NCI-H128 (cell line): Measurements from ENCODE around the gene CMBL.
"Not testable (repeated sequence)": the region's sequence is repeated elsewhere in the genome, so short reads cannot be mapped to it uniquely, and the experiment has no call there.

Experiments used
- DNase-seq: peaks from one replicate; lab custom pipeline; 2025; ENCODE audit not compliant: unreplicated experiment; lab: John Stamatoyannopoulos, UW

CMBL gene

DNA sequence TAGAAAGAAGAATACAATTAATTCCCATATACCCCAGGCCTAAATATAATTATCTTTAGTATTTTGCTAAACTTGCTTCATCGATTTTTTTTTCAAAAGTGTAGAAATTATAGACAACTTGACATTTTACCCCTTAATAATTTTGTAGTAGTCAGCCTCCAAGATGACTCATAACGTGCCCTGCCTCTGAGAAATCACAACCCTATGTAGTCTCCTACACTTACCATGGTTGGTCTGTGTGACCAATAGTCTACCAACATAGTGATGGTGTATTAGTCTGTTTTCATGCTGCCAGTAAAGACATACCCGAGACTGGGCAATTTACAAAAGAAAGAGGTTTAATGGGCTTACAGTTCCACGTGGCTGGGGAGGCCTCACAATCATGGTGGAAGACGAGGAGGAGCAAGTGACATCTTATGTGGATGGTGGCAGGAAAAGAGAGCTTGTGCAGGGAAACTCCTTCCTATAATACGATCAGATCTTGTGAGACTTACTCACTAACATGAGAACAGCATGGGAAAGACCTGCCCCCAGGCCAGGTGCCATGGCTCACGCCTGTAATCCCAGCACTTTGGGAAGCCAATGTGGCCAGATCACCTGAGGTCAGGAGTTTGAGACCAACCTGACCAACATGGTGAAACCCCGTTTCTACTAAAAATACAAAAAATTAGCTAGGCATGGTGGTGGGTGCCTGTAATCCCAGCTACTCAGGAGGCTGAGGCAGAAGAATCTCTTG lies 3.3 kb upstream of the CMBL start:
- not testable (repeated sequence) for DNase-seq

DNA sequence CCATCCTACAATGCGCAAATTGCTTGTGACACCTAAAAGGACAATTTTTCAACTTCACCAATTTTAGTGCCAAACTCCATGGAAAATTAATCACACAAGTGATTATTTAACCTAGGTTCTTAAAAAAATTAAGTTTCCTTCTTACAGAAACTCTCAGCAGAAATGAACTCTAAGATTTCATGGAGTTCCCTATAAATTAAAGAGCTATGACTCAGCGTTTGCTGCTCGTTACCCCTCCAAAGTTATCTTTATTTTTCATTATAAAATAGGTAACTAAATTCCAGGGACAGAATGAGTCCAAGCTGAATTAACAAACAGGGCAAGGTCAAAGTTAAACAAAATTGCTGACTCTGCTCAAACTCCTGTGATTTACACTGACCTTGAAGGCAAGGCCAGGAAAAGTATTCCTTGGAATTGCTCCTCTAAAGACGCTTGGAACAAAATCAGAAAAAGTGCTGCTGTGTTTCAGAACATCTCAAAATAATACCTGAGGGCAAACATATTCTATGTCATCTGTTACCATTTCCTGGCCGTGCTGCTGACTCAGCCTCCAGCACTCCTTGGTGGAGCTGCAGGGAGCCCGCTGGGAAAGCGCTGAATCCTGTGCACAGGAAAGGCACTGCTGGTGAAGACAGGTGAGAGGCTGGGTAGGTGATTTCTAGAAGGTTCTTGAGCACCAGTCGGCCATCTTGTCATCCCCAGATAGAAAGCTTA lies 2.5 kb upstream of the CMBL start:
- DNase-seq = no peak

DNA sequence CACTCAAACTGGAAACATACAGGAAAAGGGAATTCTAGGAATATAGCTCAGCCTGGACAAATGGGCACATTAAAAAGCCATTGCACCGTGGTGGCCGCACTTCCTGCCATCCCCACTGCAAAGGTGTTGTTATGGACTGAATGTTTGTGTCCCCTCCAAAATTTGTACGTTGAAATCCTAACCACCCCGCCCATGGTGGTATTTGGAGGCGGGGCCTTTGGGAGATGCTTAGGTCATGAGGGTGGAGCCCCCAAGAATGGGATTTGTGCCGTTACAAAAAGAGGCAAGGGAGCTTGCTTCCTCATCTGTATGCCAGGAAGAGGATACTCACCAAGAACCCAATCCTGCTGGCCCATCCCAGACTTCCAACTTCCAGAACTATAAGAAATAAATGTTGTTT lies 1.1 kb upstream of the CMBL start:
- DNase-seq = no peak

DNA sequence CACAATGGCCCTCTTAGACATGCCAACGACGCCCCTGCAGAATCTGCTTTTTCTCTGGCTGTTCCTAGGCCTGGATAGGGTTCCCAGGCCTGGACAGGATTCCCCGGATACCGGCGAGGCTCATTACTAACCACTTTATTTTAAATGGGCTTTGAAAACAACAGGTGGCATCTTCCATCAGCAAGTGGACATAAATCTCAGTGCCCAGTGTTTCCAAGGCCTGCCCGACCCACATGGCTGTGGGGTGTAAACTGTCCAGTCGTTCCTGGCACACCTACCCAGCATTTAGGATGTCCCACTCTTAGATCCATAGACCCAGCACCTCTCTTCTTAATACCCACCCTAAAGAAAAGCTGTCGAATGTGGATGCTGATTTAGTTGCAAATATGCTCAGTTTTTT lies 896 bp downstream of the CMBL start:
- no peak for DNase-seq

DNA sequence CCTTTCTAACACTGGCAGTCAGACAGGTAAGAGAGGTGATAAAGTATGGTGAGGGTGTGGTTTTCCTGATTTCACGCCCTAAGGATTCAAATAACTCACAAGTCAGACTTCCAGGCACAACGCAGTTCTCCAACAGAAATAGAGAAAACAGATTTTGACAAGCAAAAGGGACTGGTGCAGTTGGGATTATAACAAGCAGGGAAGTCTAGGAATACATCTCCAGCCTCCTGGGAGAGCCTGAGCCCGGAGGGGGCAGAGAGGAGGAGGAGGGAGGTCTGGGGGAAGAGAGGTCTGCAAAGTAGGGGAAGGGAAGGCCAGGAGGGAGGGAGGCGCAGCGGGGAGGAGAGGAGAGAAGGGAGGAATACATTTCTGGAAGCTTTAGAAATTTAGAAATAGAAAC lies 1.6 kb downstream of the CMBL start:
- DNase-seq = no peak

DNA sequence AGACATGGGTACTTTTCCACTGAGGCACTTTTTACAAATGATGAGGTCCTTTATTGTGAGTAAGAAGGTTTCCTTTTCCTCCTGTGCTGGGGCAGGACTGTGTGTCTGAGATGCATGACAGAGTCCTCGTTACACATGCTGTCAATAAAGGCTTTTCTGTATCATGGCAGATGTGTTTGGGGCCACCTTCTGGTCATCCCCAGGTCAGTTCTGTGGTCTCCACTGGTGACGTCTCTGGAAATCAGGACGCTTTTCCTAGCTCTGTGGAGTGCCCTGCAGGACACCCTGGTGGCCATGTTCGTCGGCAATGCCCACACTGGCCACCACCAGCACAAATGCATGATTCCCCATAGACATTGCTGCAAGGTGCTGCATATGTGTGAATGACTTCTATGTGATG lies 2.8 kb downstream of the CMBL start:
- no peak for DNase-seq

DNA sequence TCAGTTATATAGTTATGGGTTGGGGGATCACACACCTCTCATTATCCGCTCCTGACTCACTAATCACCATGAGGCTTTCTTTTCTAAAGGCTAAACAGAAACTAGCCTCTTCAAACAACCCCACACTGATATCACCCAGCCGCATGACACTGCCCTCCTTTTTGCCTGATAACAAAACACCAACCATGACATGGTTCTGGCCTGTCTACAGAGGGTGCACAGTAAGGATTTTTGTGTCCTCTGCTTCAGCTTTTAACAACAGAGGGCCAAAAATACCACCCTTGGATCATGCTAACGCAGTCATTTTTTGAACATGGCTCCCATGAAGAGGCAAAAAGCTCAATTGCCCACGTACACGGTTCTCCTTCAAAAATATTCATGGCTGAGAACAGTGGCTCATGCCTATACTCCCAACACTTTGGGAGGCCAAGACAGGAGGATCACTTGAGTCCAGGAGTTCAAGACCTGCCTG lies 4.0 kb downstream of the CMBL start:
- DNase-seq = no peak

DNA sequence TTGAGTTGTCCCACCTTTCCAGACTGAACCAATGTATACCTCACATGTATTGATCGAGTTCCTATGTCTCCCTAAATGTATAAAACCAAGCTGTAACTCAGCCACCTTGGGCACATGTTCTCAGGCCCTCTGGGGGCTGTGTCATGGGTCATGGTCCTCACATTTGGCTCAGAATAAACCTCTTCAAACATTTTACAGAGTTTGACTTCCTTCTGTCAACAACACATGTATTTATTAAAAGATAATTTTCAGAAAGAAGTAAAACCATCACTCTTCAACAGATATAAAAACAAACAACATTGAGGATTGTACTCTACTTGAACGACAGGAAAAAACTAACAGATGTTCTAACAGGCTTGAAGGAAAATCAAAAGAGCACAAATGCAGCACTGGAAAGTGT lies 4.5 kb downstream of the CMBL start:
- DNase-seq = no peak

DNA sequence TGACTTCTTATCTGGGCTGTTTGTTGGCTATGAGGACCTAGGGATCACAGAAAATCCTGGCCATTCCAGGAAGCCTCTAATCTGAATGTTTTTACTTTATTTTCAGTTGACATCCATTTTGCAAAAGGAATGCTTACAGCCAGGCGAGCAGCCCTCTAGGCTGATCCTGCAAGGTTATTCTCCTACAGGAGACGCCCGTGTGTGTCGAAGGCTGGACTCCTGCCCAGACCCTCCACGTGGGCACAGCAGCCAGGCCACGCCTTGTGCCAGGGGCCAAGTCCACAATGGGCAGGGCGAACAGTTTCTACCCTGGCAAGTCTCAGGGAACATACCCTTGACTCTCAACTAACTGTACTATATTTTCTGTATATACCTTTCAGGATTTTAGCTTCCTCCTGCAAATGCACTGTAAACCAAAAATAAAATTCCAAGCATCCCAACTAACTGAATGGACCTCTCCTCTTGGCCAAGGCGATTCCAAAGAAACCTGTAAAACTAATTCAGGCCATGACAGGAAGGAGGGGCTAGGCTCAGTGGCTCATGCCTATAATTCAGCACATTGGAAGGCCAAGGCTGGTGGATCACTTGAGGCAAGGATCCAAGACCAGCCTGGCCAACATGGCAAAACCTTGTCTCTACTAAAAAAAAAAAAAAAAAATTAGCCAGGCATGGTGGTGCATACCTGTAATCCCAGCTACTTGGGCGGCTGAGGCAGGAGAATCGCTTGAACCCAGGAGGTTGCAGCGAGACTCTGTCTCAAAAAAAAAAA lies 5.7 kb downstream of the CMBL start:
- no peak for DNase-seq

DNA sequence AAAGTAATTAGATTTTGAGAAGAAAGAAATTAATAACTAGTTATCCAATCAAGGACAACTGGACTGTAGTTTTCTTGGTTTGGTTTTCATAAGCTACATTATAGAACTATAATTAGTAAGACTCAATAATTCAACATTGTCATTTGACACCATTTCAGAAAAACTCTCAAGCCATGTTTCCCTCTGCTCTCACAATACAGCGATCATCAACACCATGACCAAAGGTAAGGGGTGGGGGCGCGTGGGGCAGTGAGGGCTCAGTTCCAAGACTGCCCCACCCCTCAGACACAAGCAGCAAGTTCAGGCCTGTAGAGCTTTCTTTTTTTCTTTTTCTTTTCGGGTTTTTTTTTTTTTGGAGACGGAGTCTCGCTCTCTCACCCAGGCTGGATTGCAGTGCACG lies 6.4 kb downstream of the CMBL start:
- DNase-seq = no peak

DNA sequence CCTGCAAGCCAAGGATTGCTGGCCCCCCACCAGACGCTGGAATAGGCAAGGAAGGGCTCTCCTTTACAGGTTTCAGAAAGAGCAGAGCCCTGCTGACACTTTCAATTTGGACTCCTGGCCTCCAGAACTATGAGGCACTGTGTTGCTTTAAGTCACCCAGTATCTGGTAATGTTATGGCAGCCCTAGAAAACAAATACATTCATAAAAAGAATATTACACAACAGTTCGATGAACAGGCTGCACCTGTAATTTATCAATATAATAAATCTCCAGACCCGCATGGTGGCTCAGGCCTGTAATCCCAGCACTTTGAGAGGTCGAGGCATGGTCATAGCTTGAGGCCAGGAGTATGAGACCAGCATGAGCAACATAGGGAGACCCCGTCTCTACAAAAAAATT lies 7.5 kb downstream of the CMBL start:
- DNase-seq = no peak

DNA sequence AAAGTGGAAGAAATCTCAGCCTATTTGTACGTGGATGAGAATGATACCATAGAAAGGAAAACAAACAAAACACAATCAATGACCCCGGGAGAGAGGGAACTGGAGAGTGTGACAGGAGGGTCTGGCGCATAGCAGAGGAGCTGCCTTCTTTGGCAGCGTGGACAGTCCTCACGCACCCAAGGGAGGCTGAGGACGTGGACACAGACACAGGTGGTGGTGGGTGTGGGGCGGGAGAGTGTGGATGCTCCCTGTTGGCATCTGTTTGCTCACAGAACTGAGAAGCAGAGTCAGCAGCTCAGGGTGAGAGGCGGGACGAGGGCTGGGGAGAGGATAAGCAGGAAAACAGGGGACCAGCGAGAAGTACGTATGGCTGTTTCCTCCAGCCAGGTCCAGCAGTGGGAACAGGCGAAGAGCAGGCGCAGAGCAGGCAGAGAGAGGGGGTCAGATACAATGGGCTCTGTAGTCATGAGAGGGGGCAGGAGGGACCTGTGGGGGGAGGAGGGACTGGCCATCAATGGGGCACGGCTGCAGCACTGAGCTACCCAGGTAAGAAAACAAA lies 10.0 kb downstream of the CMBL start:
- no peak for DNase-seq

DNA sequence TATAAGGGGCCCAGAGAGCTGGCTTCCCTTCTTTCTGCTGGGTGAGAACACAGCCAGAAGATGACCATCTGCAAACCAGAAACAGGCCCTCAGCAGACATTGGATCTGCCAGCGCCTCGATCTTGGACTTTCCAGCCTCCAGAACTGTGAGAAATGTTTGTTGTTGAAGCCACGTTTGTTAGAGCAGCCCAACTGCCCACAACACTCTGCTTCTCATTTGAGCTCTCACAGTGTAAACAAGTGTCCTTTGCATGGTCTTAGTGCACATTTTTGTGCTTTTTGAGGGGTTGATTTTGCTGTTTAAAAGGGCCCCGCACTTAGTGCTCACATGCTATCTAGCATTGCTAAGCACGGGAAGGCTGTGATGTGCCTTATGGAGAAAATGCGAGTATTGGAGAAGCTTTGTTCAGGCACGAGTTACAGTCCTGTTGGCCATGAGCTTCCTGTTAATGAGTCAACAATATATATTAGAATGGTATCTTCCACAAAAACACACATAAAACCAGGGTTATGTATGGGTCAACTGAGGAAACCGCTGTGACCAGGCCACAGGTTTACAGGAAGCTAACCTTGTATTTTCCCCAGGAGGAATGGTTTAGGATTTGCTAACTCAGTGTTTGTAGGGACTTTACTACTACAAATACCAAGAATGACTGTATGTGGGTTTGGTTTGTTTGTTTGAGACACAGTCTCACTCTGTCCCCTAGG lies 11.9 kb downstream of the CMBL start:
- no peak for DNase-seq

DNA sequence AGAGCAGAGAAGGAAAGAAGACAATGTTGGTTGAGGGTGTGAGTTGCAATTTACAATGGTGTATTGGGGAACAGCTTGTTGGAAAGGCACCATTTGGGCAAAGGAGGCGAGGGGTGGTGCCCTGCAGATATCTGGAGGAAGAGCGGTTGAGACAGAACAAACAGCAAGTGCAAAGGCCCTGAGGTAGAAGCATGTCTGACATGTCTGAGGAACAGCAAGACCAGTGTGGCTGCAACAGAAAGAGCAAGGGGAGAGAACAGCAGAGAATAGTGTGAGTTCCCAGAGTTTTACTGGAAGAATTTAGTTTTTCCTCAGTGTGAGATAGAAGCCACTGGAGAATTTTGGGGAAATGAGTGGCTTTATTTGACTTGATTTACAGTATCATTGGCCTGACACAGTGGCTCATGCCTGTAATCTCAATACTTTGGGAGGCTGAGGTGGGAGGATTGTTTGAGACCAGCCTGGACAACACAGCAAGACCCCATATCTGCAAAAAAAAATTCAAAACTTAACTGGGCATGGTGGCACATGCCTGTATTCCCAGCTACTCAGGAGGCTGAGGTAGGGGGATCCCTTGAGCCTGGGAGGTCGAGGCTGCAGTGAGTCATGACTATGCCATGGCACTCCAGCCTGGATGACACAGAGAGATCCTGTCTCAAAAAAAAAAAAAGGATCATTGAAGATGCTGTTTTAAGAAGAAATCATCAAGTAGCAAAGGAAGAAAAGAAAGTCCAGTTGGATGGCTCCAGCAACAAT lies 13.6 kb downstream of the CMBL start:
- no peak for DNase-seq

DNA sequence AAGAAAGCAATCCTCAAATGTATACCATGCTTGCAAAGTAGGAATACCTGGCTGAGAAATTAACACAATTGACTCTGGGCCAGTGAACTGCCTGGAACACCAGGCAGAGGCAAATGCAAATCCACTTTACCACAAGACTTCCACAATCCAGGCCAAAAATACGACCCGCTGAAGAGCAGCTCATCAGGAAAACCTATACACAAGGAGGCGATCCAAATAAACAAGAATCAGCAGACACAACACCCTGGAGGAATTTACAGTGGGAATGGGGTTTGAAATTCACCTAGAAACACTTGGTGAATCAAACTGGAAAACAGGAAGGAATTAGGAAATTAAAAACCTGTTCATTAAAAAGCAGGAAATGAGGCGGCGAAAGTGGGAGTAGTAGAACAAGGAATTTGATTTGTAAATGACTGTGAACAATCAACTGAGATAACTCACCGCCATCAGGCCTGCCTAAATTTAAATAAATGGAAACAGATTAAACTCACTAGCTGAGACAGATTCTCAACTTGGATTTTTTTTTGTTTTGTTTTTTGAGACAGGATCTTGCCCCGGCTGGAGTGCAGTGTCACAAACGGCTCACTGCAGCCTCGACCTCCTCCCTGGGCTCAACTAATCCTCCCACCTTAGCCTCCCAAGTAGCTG lies 15.9 kb downstream of the CMBL start:
- no peak for DNase-seq

DNA sequence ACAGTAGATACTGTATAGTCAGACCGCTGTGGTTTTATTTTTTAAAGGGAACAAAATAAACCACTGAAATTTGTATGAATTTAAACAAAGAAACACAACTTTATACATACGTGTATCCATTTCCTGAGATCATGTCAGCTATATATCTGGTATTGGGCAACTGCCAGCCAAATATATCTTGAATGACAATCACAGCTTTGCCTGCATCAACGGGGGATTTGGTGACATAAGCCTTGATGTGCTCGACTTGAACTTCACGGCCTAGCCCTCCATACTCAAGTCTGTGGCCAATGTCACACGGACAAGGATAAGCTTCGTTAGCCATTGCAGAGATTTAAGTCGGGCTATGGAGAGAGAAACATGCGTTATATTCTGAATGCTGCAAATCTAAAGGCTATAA lies 17.3 kb downstream of the CMBL start:
- DNase-seq = no peak

DNA sequence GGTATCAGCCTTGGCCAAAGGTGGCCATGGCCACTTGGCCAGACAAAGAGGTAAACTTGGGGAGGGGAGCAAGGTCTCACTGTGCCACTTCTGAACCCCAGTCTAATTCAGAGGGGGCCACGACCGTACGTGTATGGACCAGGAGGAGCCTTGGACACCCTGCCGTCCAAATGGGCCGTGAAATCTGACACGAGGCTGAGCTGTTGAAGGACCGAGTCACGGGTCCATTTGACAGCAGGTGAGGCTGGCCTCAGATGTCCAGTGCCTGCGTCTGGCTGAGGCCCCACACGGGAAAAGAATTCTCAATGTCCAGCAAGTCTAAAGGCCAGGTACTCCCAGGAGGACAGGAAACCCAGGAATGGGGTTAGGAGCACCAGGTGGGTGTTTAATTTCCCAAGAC lies 17.7 kb downstream of the CMBL start:
- no peak for DNase-seq

DNA sequence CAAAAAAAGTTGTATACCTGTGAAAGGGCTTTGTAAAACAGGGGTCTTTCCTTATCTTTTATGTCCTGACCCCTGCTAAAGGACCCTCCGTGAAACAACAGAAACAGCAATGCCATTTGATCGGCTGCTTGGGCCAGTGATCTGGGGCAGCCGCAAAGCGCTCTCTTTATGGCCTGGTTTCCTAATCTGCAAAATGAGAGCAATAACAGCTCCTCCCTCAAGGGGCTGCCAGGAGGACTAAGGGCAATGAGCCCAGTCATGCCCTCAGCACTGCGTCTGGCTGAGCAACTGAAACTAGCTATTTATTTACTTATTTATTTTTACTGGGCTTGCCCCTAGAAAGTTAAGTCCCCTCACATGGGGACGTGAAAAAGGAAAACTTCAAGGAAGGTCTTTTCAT lies 18.3 kb downstream of the CMBL start:
- no peak for DNase-seq

DNA sequence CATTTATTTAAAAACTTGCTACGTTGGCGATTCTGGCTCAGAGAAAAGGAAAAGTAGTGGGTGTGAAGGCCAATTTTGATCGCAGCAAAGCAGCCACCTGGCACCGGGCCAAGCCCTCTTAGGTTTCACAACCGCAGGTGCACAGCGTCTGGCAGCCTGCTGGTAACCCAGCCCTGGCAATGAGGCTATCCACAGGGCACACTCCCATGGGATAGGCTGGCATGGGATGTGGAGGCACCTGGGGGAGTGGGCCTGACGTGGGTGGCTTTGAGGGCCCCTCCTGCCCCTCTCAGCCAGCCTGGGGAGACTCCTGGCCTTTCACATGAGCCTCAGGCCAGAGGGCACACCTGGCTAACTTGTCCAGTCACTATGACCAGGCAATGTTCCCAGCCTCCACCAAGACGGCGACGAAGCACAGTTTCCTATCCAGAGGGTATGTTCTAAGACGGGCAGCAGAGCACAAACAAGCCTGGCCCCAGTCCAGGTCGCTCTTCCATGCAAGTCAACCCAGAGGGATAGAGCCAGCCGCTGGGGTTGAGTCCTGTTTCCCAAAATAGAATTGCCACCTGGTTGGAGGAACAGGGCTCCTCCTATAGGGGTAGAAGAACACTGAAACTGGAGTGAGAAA lies 19.0 kb downstream of the CMBL start:
- DNase-seq = peak; percentile 98
